Ishikawa (cell line): ENCODE measurements around the gene CFAP107.

Source experiments
- CEBPB ChIP-seq: IDR thresholded peaks from 2 replicates; pipeline ENCODE4 v1.6.1; 2012
- CREB1 ChIP-seq: IDR thresholded peaks from 2 replicates; pipeline ENCODE4 v1.6.1; 2012; ENCODE audit warnings: low read depth
- EGR1 ChIP-seq: IDR thresholded peaks from 2 replicates; pipeline ENCODE4 v1.6.1; 2012
- EP300 ChIP-seq: IDR thresholded peaks from 2 replicates; pipeline ENCODE4 v1.6.1; 2012; ENCODE audit warnings: borderline replicate concordance
- FOXM1 ChIP-seq: IDR thresholded peaks from 2 replicates; pipeline ENCODE4 v1.6.1; 2012; ENCODE audit warnings: low read depth, borderline replicate concordance
- MAX ChIP-seq: IDR thresholded peaks from 2 replicates; pipeline ENCODE4 v1.6.1; 2012
- NFIC ChIP-seq: IDR thresholded peaks from 2 replicates; pipeline ENCODE4 v1.6.1; 2012
- RAD21 ChIP-seq: IDR thresholded peaks from 2 replicates; pipeline ENCODE4 v1.6.1; 2012; ENCODE audit warnings: low read depth
- REST ChIP-seq: IDR thresholded peaks from 2 replicates; pipeline ENCODE4 v1.6.1; 2012; ENCODE audit warnings: low read depth, mild to moderate bottlenecking
- TAF1 ChIP-seq: IDR thresholded peaks from 2 replicates; pipeline ENCODE4 v1.6.1; 2012; ENCODE audit warnings: low read depth, mild to moderate bottlenecking
- TCF12 ChIP-seq: IDR thresholded peaks from 2 replicates; pipeline ENCODE4 v1.6.1; 2012; ENCODE audit warnings: low read depth
- TEAD4 ChIP-seq: IDR thresholded peaks from 2 replicates; pipeline ENCODE4 v1.6.1; 2012
- USF1 ChIP-seq: IDR thresholded peaks from 2 replicates; pipeline ENCODE4 v1.6.1; 2012
- YY1 ChIP-seq: IDR thresholded peaks from 2 replicates; pipeline ENCODE4 v1.6.1; 2012; ENCODE audit warnings: low read depth
- ZBTB7A ChIP-seq: IDR thresholded peaks from 2 replicates; pipeline ENCODE4 v1.6.1; 2012; ENCODE audit warnings: low read depth

Gene CFAP107

GRCh38 chr1:12773438-12773837, 27.4 kb downstream of the CFAP107 start, which contains the start of gene PRAMEF12:
PRAMEF12 (plus strand) TSS chr1:12773738; CDS start chr1:12774868, 1,130 bp downstream.
- TF ChIP-seq USF1 (no peak), EGR1 (no peak), REST (no peak), CREB1 (no peak)

- TF ChIP-seq CREB1, result no peak
- TF ChIP-seq USF1, result no peak
- TF ChIP-seq TEAD4, result no peak
- TF ChIP-seq YY1, result no peak
Observed at GRCh38 chr1:12774801-12775345, 28.9 kb downstream of the CFAP107 start.

GRCh38 chr1:12775443-12775842, 29.4 kb downstream of the CFAP107 start:
- TF ChIP-seq TEAD4, result no peak
- TF ChIP-seq USF1, result no peak
- no peak for TF ChIP-seq TCF12
- TF ChIP-seq REST, result no peak
- no peak for TF ChIP-seq RAD21
- no peak for TF ChIP-seq EP300
- no peak for TF ChIP-seq CREB1
- TF ChIP-seq MAX, result no peak
- no peak for TF ChIP-seq EGR1
- no peak for TF ChIP-seq CEBPB
- no peak for TF ChIP-seq FOXM1
- no peak for TF ChIP-seq YY1
- TF ChIP-seq NFIC, result no peak
- TF ChIP-seq ZBTB7A, result no peak
- no peak for TF ChIP-seq TAF1

- TF ChIP-seq ZBTB7A, result no peak
Observed at GRCh38 chr1:12776801-12777557, 31.0 kb downstream of the CFAP107 start.

- TF ChIP-seq TCF12 (no peak), CEBPB (no peak), CREB1 (no peak), RAD21 (no peak), TAF1 (no peak), NFIC (no peak), TEAD4 (no peak), REST (no peak), EGR1 (no peak), EP300 (no peak), MAX (no peak), YY1 (no peak), USF1 (no peak)
Observed at GRCh38 chr1:12778061-12778460, 32.1 kb downstream of the CFAP107 start.
